Measurements from ENCODE around the gene ZSCAN18. TPM values are rescaled to one million over a fixed set of nuclear protein-coding genes. Genes with fewer than 3 reads are reported as not detected.

ZSCAN18 gene
- polyA plus RNA-seq, 3 donors: 1.1 to 4.1 (median 2.3) TPM

GRCh38 chr19:58091251-58091995 is 6.6 kb downstream of the ZSCAN18 start:
- H3K4me2 ChIP-seq (replicated peaks; ENCODE audit: extremely low read depth, low read length, poor library complexity, severe bottlenecking): no peak overlapping the region
- no peak overlapping the region for H3K27ac ChIP-seq (ENCODE audit: low read depth in 1 of 2, low read length in 2 of 2)
- no peaks in the 10 kb centered on the region for H3K36me3 ChIP-seq (replicated peaks in 1 of 2; ENCODE audit: control insufficient read depth in 1 of 2, insufficient read depth in 2 of 2, low read length in 2 of 2)
- 95% methylated on average over 5 of the region's 11 CpGs for WGBS (ENCODE audit: insufficient coverage)
- Mint-ChIP-seq H3K36me3 (peaks cover 0 to 4% of the 10 kb centered on the region in 2 donors), H3K27ac (no peak overlapping the region), H3K4me3 (no peak overlapping the region), H3K27me3 (ENCODE audit: low read depth in 3 of 3) (no peaks in the 10 kb centered on the region), H3K9me3 (peaks cover 65 to 98% (median 95%) of the 10 kb centered on the region in 7 donors), H3K4me1 (no peaks in the 10 kb centered on the region)
- H3K79me2 ChIP-seq (ENCODE audit: insufficient read depth, low read length): no peaks in the 10 kb centered on the region
- no peak overlapping the region for H3K9ac ChIP-seq (ENCODE audit: insufficient read depth, low read length, poor library complexity, severe bottlenecking)
- intact Hi-C loops (cut with micrococcal nuclease): no loop called here
- H3K27me3 ChIP-seq (ENCODE audit: control insufficient read depth in 2 of 2, insufficient read depth in 2 of 2, low read length in 2 of 2): no peaks in the 10 kb centered on the region
- no peaks in the 10 kb centered on the region for H3K4me1 ChIP-seq (ENCODE audit: control insufficient read depth in 1 of 2, insufficient read depth in 2 of 2, low read length in 2 of 2)
- peaks cover 84 to 98% of the 10 kb centered on the region in 2 donors for H3K9me3 ChIP-seq (replicated peaks in 1 of 2; ENCODE audit: control insufficient read depth in 1 of 2, insufficient read depth in 1 of 2, low read length in 2 of 2)
- no peak overlapping the region for H2AFZ ChIP-seq (ENCODE audit: insufficient read depth, low read depth, low read length, poor library complexity, severe bottlenecking)
- no peak for DNase-seq
- no peak overlapping the region for H3K4me3 ChIP-seq (replicated peaks in 1 of 3; ENCODE audit: low read depth in 2 of 3, low read length in 3 of 3)
- TF ChIP-seq CTCF (IDR thresholded peaks at IDR 0.05): no peak
- no peaks in the 10 kb centered on the region for H4K20me1 ChIP-seq (ENCODE audit: insufficient read depth, low read length)

GRCh38 chr19:58089846-58090245 is 8.2 kb downstream of the ZSCAN18 start:
- Histone ChIP-seq H3K4me3 (replicated peaks in 1 of 3; ENCODE audit: low read depth in 2 of 3, low read length in 3 of 3) (no peak overlapping the region), H3K27me3 (ENCODE audit: control insufficient read depth in 2 of 2, insufficient read depth in 2 of 2, low read length in 2 of 2) (no peaks in the 10 kb centered on the region), H3K79me2 (ENCODE audit: insufficient read depth, low read length) (no peaks in the 10 kb centered on the region), H3K9me3 (replicated peaks in 1 of 2; ENCODE audit: control insufficient read depth in 1 of 2, insufficient read depth in 1 of 2, low read length in 2 of 2) (peaks cover 84 to 98% of the 10 kb centered on the region in 2 donors), H3K27ac (ENCODE audit: low read depth in 1 of 2, low read length in 2 of 2) (no peak overlapping the region), H2AFZ (ENCODE audit: insufficient read depth, low read depth, low read length, poor library complexity, severe bottlenecking) (no peak overlapping the region), H3K36me3 (replicated peaks in 1 of 2; ENCODE audit: control insufficient read depth in 1 of 2, insufficient read depth in 2 of 2, low read length in 2 of 2) (no peaks in the 10 kb centered on the region), H3K4me1 (ENCODE audit: control insufficient read depth in 1 of 2, insufficient read depth in 2 of 2, low read length in 2 of 2) (no peaks in the 10 kb centered on the region), H4K20me1 (ENCODE audit: insufficient read depth, low read length) (no peaks in the 10 kb centered on the region), H3K9ac (ENCODE audit: insufficient read depth, low read length, poor library complexity, severe bottlenecking) (no peak overlapping the region), H3K4me2 (replicated peaks; ENCODE audit: extremely low read depth, low read length, poor library complexity, severe bottlenecking) (no peak overlapping the region)
- Mint-ChIP-seq H3K4me3 (no peak overlapping the region), H3K4me1 (no peaks in the 10 kb centered on the region), H3K27me3 (ENCODE audit: low read depth in 3 of 3) (peaks cover 0 to 2% (median 0%) of the 10 kb centered on the region in 3 donors), H3K36me3 (no peaks in the 10 kb centered on the region), H3K27ac (no peak overlapping the region), H3K9me3 (peaks cover 64 to 98% (median 94%) of the 10 kb centered on the region in 7 donors)
- DNase-seq: no peak
- intact Hi-C loops (cut with micrococcal nuclease): no loop called here
- WGBS (ENCODE audit: insufficient coverage): 96% methylated on average over 16 of the region's 16 CpGs
- TF ChIP-seq CTCF (IDR thresholded peaks at IDR 0.05): no peak
